BE2C (cell line): ENCODE data around the gene NLRX1.

ENCODE experiments used
- DNase-seq: peaks from one replicate; pipeline ENCODE4 v3.0.0-alpha.2; 2020
- H3K27me3 ChIP-seq: fragments of 250-450 bp; sonication (Bioruptor Pico); 2 replicates; pipeline ENCODE4 v1.5.1; 2020; ENCODE audit warnings: mild to moderate bottlenecking
- H3K36me3 ChIP-seq: fragments of 250-450 bp; sonication (Bioruptor Pico); 2 replicates; pipeline ENCODE4 v1.5.1; 2020; ENCODE audit warnings: mild to moderate bottlenecking
- H3K4me1 ChIP-seq: fragments of 250-450 bp; sonication (Bioruptor Pico); 2 replicates; pipeline ENCODE4 v1.5.1; 2020
- H3K4me3 ChIP-seq: 2 replicates; pipeline ENCODE4 v1.5.1; 2011; ENCODE audit warnings: low read depth, low read length
- H3K9me3 ChIP-seq: fragments of 250-450 bp; sonication (Bioruptor Pico); 2 replicates; pipeline ENCODE4 v1.5.1; 2020
- TF ChIP-seq, protein P1 (sequence below): IDR thresholded peaks from 2 replicates; pipeline ENCODE4 v1.5.1; 2012; ENCODE audit warnings: mild to moderate bottlenecking, low read depth, low read length

The NLRX1 gene

DNA sequence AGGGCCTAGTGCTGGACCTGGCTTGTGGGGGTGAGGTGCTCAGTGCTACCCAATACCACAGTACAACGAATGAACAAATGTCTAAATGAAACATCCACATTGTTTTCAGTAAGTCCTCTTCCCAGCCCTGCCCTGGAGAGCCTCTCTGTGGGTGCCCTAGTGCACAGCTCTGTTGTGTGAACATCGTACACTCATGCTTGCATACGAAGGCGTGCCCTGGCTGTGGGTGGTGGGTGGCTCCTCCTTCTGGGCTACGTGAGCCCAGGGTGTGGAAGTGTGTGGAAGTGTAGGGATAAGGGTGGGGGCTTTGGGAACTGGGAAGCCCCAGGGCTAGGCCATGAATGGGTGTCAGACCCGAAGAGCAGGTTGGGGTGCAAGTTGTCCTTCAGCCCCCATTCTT is 592 bp upstream of the NLRX1 start:
- peak overlapping the region; percentile 73; the same call in 1 of the 2 replicates for H3K4me3 ChIP-seq

DNA sequence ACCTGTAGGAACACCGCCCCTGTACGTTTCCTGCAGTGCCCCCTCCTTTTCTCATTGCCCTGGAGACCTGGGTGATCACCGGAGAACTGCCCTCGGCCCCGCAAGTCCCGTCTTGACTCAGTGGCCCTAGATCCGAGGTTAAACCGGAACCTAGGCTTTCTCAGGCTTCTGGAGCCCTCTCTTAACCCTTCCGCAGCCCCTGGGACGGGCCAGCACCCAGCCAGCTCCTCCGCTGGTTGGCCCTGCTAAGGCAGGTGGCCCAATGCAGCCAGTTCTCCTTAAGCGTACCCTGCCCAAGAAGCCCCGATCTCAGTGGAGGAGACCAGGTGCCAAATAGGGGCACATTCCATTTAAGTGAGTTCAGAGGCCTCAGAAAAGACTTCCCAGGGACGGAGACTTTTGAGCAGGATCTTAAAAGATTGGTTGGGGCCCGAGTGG is 776 bp downstream of the NLRX1 start:
- TF ChIP-seq, protein P1, sequence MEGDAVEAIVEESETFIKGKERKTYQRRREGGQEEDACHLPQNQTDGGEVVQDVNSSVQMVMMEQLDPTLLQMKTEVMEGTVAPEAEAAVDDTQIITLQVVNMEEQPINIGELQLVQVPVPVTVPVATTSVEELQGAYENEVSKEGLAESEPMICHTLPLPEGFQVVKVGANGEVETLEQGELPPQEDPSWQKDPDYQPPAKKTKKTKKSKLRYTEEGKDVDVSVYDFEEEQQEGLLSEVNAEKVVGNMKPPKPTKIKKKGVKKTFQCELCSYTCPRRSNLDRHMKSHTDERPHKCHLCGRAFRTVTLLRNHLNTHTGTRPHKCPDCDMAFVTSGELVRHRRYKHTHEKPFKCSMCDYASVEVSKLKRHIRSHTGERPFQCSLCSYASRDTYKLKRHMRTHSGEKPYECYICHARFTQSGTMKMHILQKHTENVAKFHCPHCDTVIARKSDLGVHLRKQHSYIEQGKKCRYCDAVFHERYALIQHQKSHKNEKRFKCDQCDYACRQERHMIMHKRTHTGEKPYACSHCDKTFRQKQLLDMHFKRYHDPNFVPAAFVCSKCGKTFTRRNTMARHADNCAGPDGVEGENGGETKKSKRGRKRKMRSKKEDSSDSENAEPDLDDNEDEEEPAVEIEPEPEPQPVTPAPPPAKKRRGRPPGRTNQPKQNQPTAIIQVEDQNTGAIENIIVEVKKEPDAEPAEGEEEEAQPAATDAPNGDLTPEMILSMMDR = no peak
- Histone ChIP-seq H3K36me3 (no peaks in the 10 kb centered on the region), H3K4me3 (peak overlapping the region; percentile 73), H3K27me3 (no peaks in the 10 kb centered on the region), H3K4me1 (no peaks in the 10 kb centered on the region; the same call in 1 of the 2 replicates), H3K9me3 (no peaks in the 10 kb centered on the region)
- DNase-seq = no peak

More for the DNA sequence above, 592 bp upstream of the NLRX1 start:
- TF ChIP-seq, protein P1 = no peak
- H3K4me1 ChIP-seq = no peaks in the 10 kb centered on the region
- DNase-seq = no peak
- H3K9me3 ChIP-seq = no peaks in the 10 kb centered on the region
- H3K27me3 ChIP-seq = no peaks in the 10 kb centered on the region
- no peaks in the 10 kb centered on the region for H3K36me3 ChIP-seq

DNA sequence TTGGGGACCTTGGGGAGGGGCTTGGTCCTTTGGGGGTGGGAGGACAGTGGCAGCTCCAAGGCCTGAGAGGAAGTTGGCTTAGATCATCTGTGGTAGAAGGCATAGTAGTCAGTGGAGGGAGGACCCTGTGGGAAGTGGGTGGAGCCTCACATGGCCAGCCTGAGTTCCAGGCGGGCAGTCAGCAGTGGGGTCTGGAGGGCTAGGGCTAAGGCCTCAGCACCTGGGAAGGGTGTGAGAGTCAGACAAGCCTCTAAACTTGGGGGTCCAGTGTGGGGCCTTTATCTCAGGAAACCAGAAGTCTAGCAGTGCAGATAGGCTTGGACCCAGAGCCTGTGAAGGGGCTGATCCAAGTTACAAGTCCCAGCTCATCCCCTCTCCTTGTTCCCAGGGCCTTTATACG is 4.0 kb downstream of the NLRX1 start:
- no peak for DNase-seq
- peaks cover 10% of the 10 kb centered on the region for H3K4me1 ChIP-seq
- H3K4me3 ChIP-seq = no peak overlapping the region
- H3K27me3 ChIP-seq = no peaks in the 10 kb centered on the region
- TF ChIP-seq, protein P1 = no peak
- no peaks in the 10 kb centered on the region for H3K9me3 ChIP-seq
- H3K36me3 ChIP-seq = no peaks in the 10 kb centered on the region

DNA sequence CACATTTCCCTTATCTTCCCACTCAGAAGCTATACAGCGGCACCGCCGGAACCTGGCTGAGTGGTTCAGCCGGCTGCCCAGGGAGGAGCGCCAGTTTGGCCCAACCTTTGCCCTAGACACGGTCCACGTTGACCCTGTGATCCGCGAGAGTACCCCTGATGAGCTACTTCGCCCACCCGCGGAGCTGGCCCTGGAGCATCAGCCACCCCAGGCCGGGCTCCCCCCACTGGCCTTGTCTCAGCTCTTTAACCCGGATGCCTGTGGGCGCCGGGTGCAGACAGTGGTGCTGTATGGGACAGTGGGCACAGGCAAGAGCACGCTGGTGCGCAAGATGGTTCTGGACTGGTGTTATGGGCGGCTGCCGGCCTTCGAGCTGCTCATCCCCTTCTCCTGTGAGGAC is 4.9 kb downstream of the NLRX1 start:
- peaks cover 10% of the 10 kb centered on the region for H3K4me1 ChIP-seq
- no peaks in the 10 kb centered on the region for H3K27me3 ChIP-seq
- no peak overlapping the region for H3K4me3 ChIP-seq
- TF ChIP-seq, protein P1 = no peak
- DNase-seq = no peak
- H3K36me3 ChIP-seq = no peaks in the 10 kb centered on the region
- H3K9me3 ChIP-seq = no peaks in the 10 kb centered on the region

DNA sequence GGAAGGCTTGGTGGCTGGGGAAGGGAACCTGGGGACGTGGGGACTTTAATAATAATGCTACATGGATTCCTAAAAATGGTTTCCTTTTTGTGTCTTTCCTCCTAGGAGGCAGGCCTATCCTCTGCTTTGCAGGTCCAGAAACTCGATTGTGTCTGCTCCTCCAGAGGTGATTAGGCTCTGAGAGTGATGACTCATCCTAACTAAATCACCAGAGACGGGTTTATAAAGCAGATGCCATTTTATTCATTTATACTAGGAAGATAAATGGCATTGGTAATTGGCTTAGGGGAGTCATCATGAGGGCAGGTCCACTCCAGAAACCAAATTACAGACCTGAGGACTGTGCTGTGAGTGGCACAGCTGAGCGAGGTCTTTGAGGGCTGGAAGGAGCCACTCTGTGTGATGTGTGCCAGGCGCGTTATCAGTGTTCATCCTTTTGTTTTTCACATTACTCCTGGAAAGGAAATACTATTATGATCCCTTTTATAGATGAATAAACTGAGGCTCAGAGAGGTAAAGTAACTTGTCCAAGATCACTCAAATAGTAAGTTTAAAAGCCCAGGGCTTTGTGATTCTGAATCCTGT is 7.1 kb downstream of the NLRX1 start:
- DNase-seq = peak; percentile 78
- Histone ChIP-seq H3K36me3 (no peaks in the 10 kb centered on the region), H3K9me3 (no peaks in the 10 kb centered on the region), H3K27me3 (no peaks in the 10 kb centered on the region), H3K4me3 (no peak overlapping the region), H3K4me1 (peaks cover 10% of the 10 kb centered on the region)
- TF ChIP-seq, protein P1 = no peak

DNA sequence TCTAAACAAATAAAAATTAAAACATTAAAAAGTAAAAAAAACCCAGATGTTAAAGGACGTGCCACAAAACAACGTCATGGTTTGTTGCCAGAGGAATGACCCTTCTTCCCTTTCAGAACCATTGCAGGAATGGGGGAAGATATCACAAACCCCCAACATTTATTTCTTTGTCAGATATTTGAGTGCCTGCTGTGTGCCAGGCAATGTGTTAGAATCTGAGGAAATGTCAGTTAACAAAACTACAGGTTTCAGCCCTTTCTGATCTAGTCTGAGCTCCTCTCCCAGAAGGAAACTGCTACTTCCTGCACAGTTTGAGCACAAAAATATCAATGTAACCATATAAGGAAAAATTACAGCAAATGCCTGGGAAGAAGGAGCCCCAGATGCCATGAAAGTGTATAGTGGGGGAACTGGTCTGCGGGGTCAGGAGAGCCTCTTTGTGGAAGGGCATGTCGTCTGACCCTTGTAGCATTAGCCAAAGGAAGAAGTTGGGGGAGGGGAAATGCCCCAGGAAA is 9.7 kb downstream of the NLRX1 start:
- TF ChIP-seq, protein P1 = no peak
- Histone ChIP-seq H3K4me1 (peaks cover 10% of the 10 kb centered on the region), H3K9me3 (no peaks in the 10 kb centered on the region), H3K36me3 (no peaks in the 10 kb centered on the region), H3K4me3 (no peak overlapping the region), H3K27me3 (no peaks in the 10 kb centered on the region)
- no peak for DNase-seq
